PC-3 (cell line): Measurements from ENCODE around the gene VPS35. TPM values are rescaled to one million over a fixed set of nuclear protein-coding genes. Genes with fewer than 3 reads are reported as not detected.

Experiments
- ATAC-seq: fragments of 200-7000 bp; cut with Tn5 transposase; 2 replicates; pipeline ENCODE4 v1.9.1; 2020; ENCODE audit warnings: mild to moderate bottlenecking, moderate library complexity
- BruUV-seq: library from RNA; stranded (reverse); fragments of 400-500 nt; replicated peaks from 2 replicates; lab custom pipeline; 2021; lab: Mats Ljungman, UMichigan
- CTCF ChIA-PET: fragments of 300-600 bp; sonication (Branson Sonifier 250); formaldehyde crosslinking; loops from one replicate; lab custom pipeline; 2022; ENCODE audit warnings: antibody characterized with exemption; lab: Charles Lee
- POLR2A ChIA-PET: fragments of 300-600 bp; sonication (Branson Sonifier 250); formaldehyde crosslinking; loops from one replicate; lab custom pipeline; 2022; ENCODE audit warnings: antibody characterized with exemption; ENCODE audit not compliant: unreplicated experiment; lab: Charles Lee
- DNase-seq: peaks from one replicate; pipeline ENCODE4 v3.0.0-alpha.2; 2015
- H2AFZ ChIP-seq: fragments of 300-600 bp; sonication (generic); 2 replicates; pipeline ENCODE4 v1.6.0; 2016; ENCODE audit warnings: antibody characterized with exemption, low read length
- H3F3A ChIP-seq: fragments of 300-600 bp; sonication (generic); one replicate; pipeline ENCODE4 v1.6.0; 2017; ENCODE audit warnings: antibody characterized with exemption, low read length, control low read depth, mild to moderate bottlenecking; ENCODE audit not compliant: unreplicated experiment
- H3K27ac ChIP-seq: fragments of 300-600 bp; sonication (generic); 2 replicates; pipeline ENCODE4 v1.5.1; 2016; ENCODE audit warnings: mild to moderate bottlenecking, low read length
- H3K27me3 ChIP-seq: fragments of 300-600 bp; sonication (generic); 2 replicates; pipeline ENCODE4 v1.6.1; 2016; ENCODE audit warnings: low read length, mixed read lengths
- H3K36me3 ChIP-seq: fragments of 300-600 bp; sonication (generic); 2 replicates; pipeline ENCODE4 v1.6.1; 2016; ENCODE audit warnings: low read depth, mixed run types, low read length, mixed read lengths
- H3K4me1 ChIP-seq: fragments of 300-600 bp; sonication (generic); 2 replicates; pipeline ENCODE4 v1.5.1; 2016; ENCODE audit warnings: low read length; ENCODE audit not compliant: insufficient read depth
- H3K4me2 ChIP-seq: fragments of 300-600 bp; sonication (generic); 2 replicates; pipeline ENCODE4 v1.6.0; 2016; ENCODE audit warnings: low read length
- H3K4me3 ChIP-seq: fragments of 300-600 bp; sonication (generic); 2 replicates; pipeline ENCODE4 v1.5.1; 2016; ENCODE audit warnings: mild to moderate bottlenecking, low read length, mixed read lengths
- H3K79me2 ChIP-seq: fragments of 300-600 bp; sonication (generic); 2 replicates; pipeline ENCODE4 v1.6.1; 2017; ENCODE audit warnings: low read length, mixed read lengths
- H3K9ac ChIP-seq: fragments of 300-600 bp; sonication (generic); 2 replicates; pipeline ENCODE4 v1.6.0; 2016; ENCODE audit warnings: mild to moderate bottlenecking, low read length
- H3K9me2 ChIP-seq: fragments of 300-600 bp; sonication (generic); replicated peaks from 2 replicates; pipeline ENCODE4 v1.6.1; 2016; ENCODE audit warnings: mixed run types, low read length, mixed read lengths
- H3K9me3 ChIP-seq: fragments of 300-600 bp; sonication (generic); 2 replicates; pipeline ENCODE4 v1.6.1; 2016; ENCODE audit warnings: low read length, mixed read lengths
- H4K20me1 ChIP-seq: fragments of 300-600 bp; sonication (generic); 2 replicates; pipeline ENCODE4 v1.6.1; 2016; ENCODE audit warnings: low read length, mixed read lengths
- CTCF ChIP-seq: fragments of 300-600 bp; sonication (generic); conservative IDR thresholded peaks from 2 replicates; pipeline ENCODE4 v1.5.1; 2017; ENCODE audit warnings: antibody characterized with exemption, low read depth, mild to moderate bottlenecking, low read length
- EZH2 ChIP-seq: fragments of 300-600 bp; sonication (generic); IDR thresholded peaks from one replicate; pipeline ENCODE4 v1.6.1; 2017; ENCODE audit warnings: antibody characterized with exemption, mild to moderate bottlenecking, low read length; ENCODE audit not compliant: unreplicated experiment
- EZH2phosphoT487 ChIP-seq: fragments of 300-600 bp; sonication (generic); IDR thresholded peaks from 2 replicates; pipeline ENCODE4 v1.6.1; 2018; ENCODE audit warnings: mild to moderate bottlenecking, antibody characterized with exemption, low read length, borderline replicate concordance
- intact Hi-C: fragments of 100-400 bp; cut with micrococcal nuclease; formaldehyde crosslinking; loops from 2 replicates; pipeline ENCODE4 v1.9.0; 2023
- total RNA-seq: library from RNA; depleted of rRNA; stranded (reverse); fragments of >200 nt; gene quantifications from 2 replicates; pipeline ENCODE4 v1.2.3, GENCODE V29; 2014

VPS35 gene
- total RNA-seq, 1 experiment from 2014 or later, result 39.3 TPM

- CTCF ChIA-PET, result no interaction called here
Observed at GRCh38 chr16:46696957-46697356, 8.0 kb upstream of the VPS35 start.

GRCh38 chr16:46695937-46696336, 7.0 kb upstream of the VPS35 start:
- Histone ChIP-seq H2AFZ (no peak overlapping the region), H3K27ac (no peak overlapping the region), H3K36me3 (peaks cover 51% of the 10 kb centered on the region), H3K4me2 (no peak overlapping the region), H3K27me3 (no peaks in the 10 kb centered on the region), H3K9ac (no peak overlapping the region), H3K79me2 (peaks cover 15% of the 10 kb centered on the region), H3K9me3 (no peaks in the 10 kb centered on the region), H4K20me1 (peaks cover 12% of the 10 kb centered on the region), H3K4me3 (no peak overlapping the region), H3F3A (no peaks in the 10 kb centered on the region), H3K4me1 (peaks cover 12% of the 10 kb centered on the region), H3K9me2 (no peaks in the 10 kb centered on the region)
- ATAC-seq (no peak), DNase-seq (no peak)
- no TSS peak for BruUV-seq
- intact Hi-C loops, result no loop called here
- no peak for TF ChIP-seq CTCF
- no peak for TF ChIP-seq EZH2phosphoT487
- TF ChIP-seq EZH2, result no peak
- POLR2A ChIA-PET, result no interaction called here
- CTCF ChIA-PET, result no interaction called here

More at GRCh38 chr16:46696957-46697356, 8.0 kb upstream of the VPS35 start:
- no TSS peak for BruUV-seq
- Histone ChIP-seq H3K9me2 (no peaks in the 10 kb centered on the region), H3K79me2 (peaks cover 4% of the 10 kb centered on the region), H3K4me2 (no peak overlapping the region), H3K4me3 (no peak overlapping the region), H3K36me3 (peaks cover 42% of the 10 kb centered on the region), H3K27me3 (no peaks in the 10 kb centered on the region), H3K9me3 (no peaks in the 10 kb centered on the region), H3K9ac (no peak overlapping the region), H3F3A (no peaks in the 10 kb centered on the region), H3K4me1 (peaks cover 2% of the 10 kb centered on the region; the same call in 1 of the 2 replicates), H2AFZ (no peak overlapping the region), H3K27ac (no peak overlapping the region), H4K20me1 (peaks cover 3% of the 10 kb centered on the region; the same call in 1 of the 2 replicates)
- DNase-seq, result no peak
- POLR2A ChIA-PET, result no interaction called here
- intact Hi-C loops, result no loop called here
- TF ChIP-seq CTCF, result no peak
- TF ChIP-seq EZH2phosphoT487, result no peak
- TF ChIP-seq EZH2, result no peak
- no peak for ATAC-seq

GRCh38 chr16:46693598-46693997, 4.6 kb upstream of the VPS35 start:
- Histone ChIP-seq H4K20me1 (peaks cover 20% of the 10 kb centered on the region), H3K79me2 (peaks cover 31% of the 10 kb centered on the region), H2AFZ (no peak overlapping the region), H3K27me3 (no peaks in the 10 kb centered on the region), H3F3A (no peaks in the 10 kb centered on the region), H3K4me2 (no peak overlapping the region), H3K4me1 (peaks cover 12% of the 10 kb centered on the region), H3K9me3 (no peaks in the 10 kb centered on the region), H3K36me3 (peaks cover 51% of the 10 kb centered on the region), H3K27ac (no peak overlapping the region), H3K9ac (no peak overlapping the region), H3K4me3 (no peak overlapping the region), H3K9me2 (no peaks in the 10 kb centered on the region)
- BruUV-seq, result no TSS peak
- ChIA-PET POLR2A (no interaction called here), CTCF (no interaction called here)
- no peak for DNase-seq
- intact Hi-C loops, result no loop called here
- TF ChIP-seq EZH2, result no peak
- no peak for TF ChIP-seq EZH2phosphoT487
- TF ChIP-seq CTCF, result no peak
- ATAC-seq, result no peak
